HCT116 (cell line): ENCODE measurements around the gene TMPRSS7. TPM values are rescaled to one million over a fixed set of nuclear protein-coding genes. Genes with fewer than 3 reads are reported as not detected.

Experiments
- ATAC-seq: fragments of 200-7000 bp; cut with Tn5 transposase; 2 replicates; pipeline ENCODE4 v1.9.1; 2020; ENCODE audit warnings: mild to moderate bottlenecking, moderate library complexity
- BruUV-seq: library from RNA; stranded (reverse); fragments of 400-500 nt; replicated peaks from 2 replicates; lab custom pipeline; 2021; lab: Mats Ljungman, UMichigan
- CTCF ChIA-PET: fragments of 300-600 bp; sonication (Branson Sonifier 250); formaldehyde crosslinking; loops from one replicate; lab custom pipeline; 2021; ENCODE audit warnings: antibody characterized with exemption; lab: Charles Lee
- POLR2A ChIA-PET: fragments of 300-600, 350-600 bp; sonication (Branson Sonifier 250); formaldehyde crosslinking; loops from one replicate; lab custom pipeline; 2021; ENCODE audit warnings: antibody characterized with exemption; lab: Charles Lee
- RAD21 ChIA-PET, 2 experiments: fragments of 300-600 bp; sonication (Branson Sonifier 250); formaldehyde crosslinking; loops; one replicate each; lab custom pipeline; 2023; ENCODE audit warnings: low total read pairs in 2 of 2; ENCODE audit not compliant: uncharacterized antibody in 2 of 2, unreplicated experiment in 2 of 2, low non-redundant PET in 1 of 2; lab: Charles Lee
- DNase-seq: peaks from one replicate; pipeline ENCODE4 v3.0.0-alpha.2; 2010; ENCODE audit warnings: low read depth, low spot score
- H2AFZ ChIP-seq: fragments of 200-600 bp; shearing (Covaris generic), sonication (generic); 2 replicates; pipeline ENCODE4 v1.6.1; 2017; ENCODE audit warnings: low read depth, mixed run types, mixed read lengths, antibody characterized with exemption, low read length; ENCODE audit not compliant: poor library complexity, severe bottlenecking
- H3K27ac ChIP-seq: 2 replicates; pipeline ENCODE4 v1.5.1; 2012; ENCODE audit warnings: low read depth, low read length
- H3K27me3 ChIP-seq: fragments of 200-600 bp; sonication (generic); 2 replicates; pipeline ENCODE4 v1.6.1; 2016; ENCODE audit warnings: mixed run types, low read length, mixed read lengths; ENCODE audit not compliant: insufficient read depth
- H3K36me3 ChIP-seq, 2 experiments: fragments of 200-500 bp in 1 of 2; fragments of 200-600 bp in 1 of 2; sonication (Bioruptor generic) in 1 of 2; sonication (generic) in 1 of 2; 2 replicates each; pipeline versions ENCODE4 v1.5.1 to v1.6.1; 2014 to 2016; ENCODE audit warnings: low read length in 2 of 2, inconsistent platforms in 1 of 2, mixed read lengths in 1 of 2, mixed run types in 1 of 2; ENCODE audit not compliant: insufficient read depth in 2 of 2, control insufficient read depth in 1 of 2
- H3K4me1 ChIP-seq, 2 experiments: fragments of 200-600 bp in 1 of 2; sonication (generic) in 1 of 2; 2 replicates each; pipeline versions ENCODE4 v1.5.1 to v1.6.1; 2012 to 2017; ENCODE audit warnings: low read length in 2 of 2, inconsistent platforms in 1 of 2, mild to moderate bottlenecking in 1 of 2, mixed read lengths in 1 of 2, mixed run types in 1 of 2, moderate library complexity in 1 of 2; ENCODE audit not compliant: insufficient read depth in 2 of 2, control insufficient read depth in 1 of 2
- H3K4me2 ChIP-seq: fragments of 200-600 bp; sonication (generic); 2 replicates; pipeline ENCODE4 v1.6.1; 2017; ENCODE audit warnings: mixed run types, low read length, mixed read lengths
- H3K4me3 ChIP-seq, 2 experiments: fragments of 200-600 bp in 1 of 2; sonication (generic) in 1 of 2; replicated peaks in 1 of 2; 2 replicates each; pipeline ENCODE4 v1.5.1; 2011 to 2016; ENCODE audit warnings: low read length in 2 of 2, control low read depth in 1 of 2, low read depth in 1 of 2, mild to moderate bottlenecking in 1 of 2, mixed read lengths in 1 of 2, mixed run types in 1 of 2
- H3K79me2 ChIP-seq: fragments of 200-600 bp; sonication (generic); 2 replicates; pipeline ENCODE4 v1.6.1; 2017; ENCODE audit warnings: mild to moderate bottlenecking, mixed run types, low read length, moderate library complexity, mixed read lengths; ENCODE audit not compliant: insufficient read depth
- H3K9ac ChIP-seq: fragments of 200-600 bp; sonication (generic); 2 replicates; pipeline ENCODE4 v1.6.1; 2016; ENCODE audit warnings: low read length, mixed read lengths
- H3K9me2 ChIP-seq: fragments of 200-600 bp; sonication (generic), shearing (Covaris generic); 2 replicates; pipeline ENCODE4 v1.6.1; 2017; ENCODE audit warnings: mixed run types, mild to moderate bottlenecking, moderate library complexity; ENCODE audit not compliant: insufficient read depth
- H3K9me3 ChIP-seq, 2 experiments: fragments of 200-500 bp in 1 of 2; fragments of 200-600 bp in 1 of 2; sonication (Bioruptor generic) in 1 of 2; sonication (generic) in 1 of 2; 2 replicates each; pipeline ENCODE4 v1.6.1; 2014 to 2017; ENCODE audit warnings: low read length in 2 of 2, mixed read lengths in 2 of 2, inconsistent platforms in 1 of 2, low read depth in 1 of 2, mild to moderate bottlenecking in 1 of 2, mixed run types in 1 of 2, moderate library complexity in 1 of 2; ENCODE audit not compliant: control insufficient read depth in 1 of 2, insufficient read depth in 1 of 2
- H4K20me1 ChIP-seq: fragments of 200-600 bp; sonication (generic), shearing (Covaris generic); 2 replicates; pipeline ENCODE4 v1.6.1; 2017; ENCODE audit warnings: mixed run types, mild to moderate bottlenecking, moderate library complexity; ENCODE audit not compliant: insufficient read depth
- ATF3 ChIP-seq: IDR thresholded peaks from 2 replicates; pipeline ENCODE4 v1.6.1; 2012
- CEBPB ChIP-seq: IDR thresholded peaks from 2 replicates; pipeline ENCODE4 v1.6.1; 2012; ENCODE audit warnings: low read depth
- ELF1 ChIP-seq: IDR thresholded peaks from 2 replicates; pipeline ENCODE4 v1.6.1; 2012; ENCODE audit warnings: low read depth, borderline replicate concordance
- EZH2phosphoT487 ChIP-seq: fragments of 200-600 bp; IDR thresholded peaks from 2 replicates; pipeline ENCODE4 v1.6.1; 2018; ENCODE audit warnings: antibody characterized with exemption, borderline replicate concordance
- JUND ChIP-seq: IDR thresholded peaks from 2 replicates; pipeline ENCODE4 v1.6.1; 2012
- POLR2A ChIP-seq: IDR thresholded peaks from 2 replicates; pipeline ENCODE4 v1.7.0; 2011; ENCODE audit warnings: borderline replicate concordance; ENCODE audit not compliant: insufficient read depth, insufficient read length; ENCODE audit errors: extremely low read depth
- REST ChIP-seq: IDR thresholded peaks from 2 replicates; pipeline ENCODE4 v1.6.1; 2012; ENCODE audit warnings: low read depth
- SP1 ChIP-seq: IDR thresholded peaks from 2 replicates; pipeline ENCODE4 v1.6.1; 2012; ENCODE audit warnings: low read depth
- SRF ChIP-seq: IDR thresholded peaks from 2 replicates; pipeline ENCODE4 v1.6.1; 2012; ENCODE audit warnings: low read depth
- TCF7L2 ChIP-seq: IDR thresholded peaks from 2 replicates; pipeline ENCODE4 v1.7.0; 2011; ENCODE audit warnings: borderline replicate concordance, inconsistent platforms; ENCODE audit not compliant: insufficient read depth, insufficient read length; ENCODE audit errors: extremely low read depth
- YY1 ChIP-seq: IDR thresholded peaks from 2 replicates; pipeline ENCODE4 v1.6.1; 2011; ENCODE audit warnings: low read length, low read depth, moderate library complexity, mild to moderate bottlenecking; ENCODE audit not compliant: insufficient replicate concordance; ENCODE audit errors: extremely low read depth
- ZBTB33 ChIP-seq: IDR thresholded peaks from 2 replicates; pipeline ENCODE4 v1.6.1; 2011; ENCODE audit warnings: mild to moderate bottlenecking, low read length, moderate library complexity; ENCODE audit not compliant: insufficient replicate concordance; ENCODE audit errors: extremely low read depth
- ZNF274 ChIP-seq: fragments of 200-500 bp; sonication (Bioruptor generic); IDR thresholded peaks from 2 replicates; pipeline ENCODE4 v1.6.1; 2014; ENCODE audit warnings: mild to moderate bottlenecking, low read depth, low read length, inconsistent platforms
- intact Hi-C: fragments of 100-400 bp; cut with micrococcal nuclease; formaldehyde crosslinking; loops from 2 replicates; pipeline ENCODE4 v1.10.0; 2022
- total RNA-seq: library from RNA; stranded (reverse); gene quantifications from one replicate; pipeline ENCODE4 v1.2.1, GENCODE V29; 2021; ENCODE audit not compliant: unreplicated experiment
- TF ChIP-seq, protein P1 (sequence below), 3 experiments: fragments of 200-600 bp in 1 of 3; sonication (generic) in 1 of 3; IDR thresholded peaks in 2 of 3; conservative IDR thresholded peaks in 1 of 3; 2 replicates each; pipeline ENCODE4 v1.5.1; 2012 to 2017; ENCODE audit warnings: low read depth in 2 of 3, low read length in 2 of 3, antibody characterized with exemption in 1 of 3, borderline replicate concordance in 1 of 3, control low read depth in 1 of 3, mild to moderate bottlenecking in 1 of 3, mixed read lengths in 1 of 3, mixed run types in 1 of 3, moderate library complexity in 1 of 3; ENCODE audit not compliant: insufficient read depth in 1 of 3

Gene TMPRSS7
- total RNA-seq, 1 experiment from 2014 or later, result not detected

GRCh38 chr3:112119962-112120836 lies 85.7 kb downstream of the TMPRSS7 start:
- Histone ChIP-seq H3K9me3 (no peaks in the 10 kb centered on the region), H3K9ac (no peak overlapping the region), H3K36me3 (peaks cover 15 to 21% of the 10 kb centered on the region in 2 experiments; a peak in 2 of 4 replicates), H3K27me3 (no peaks in the 10 kb centered on the region), H2AFZ (no peak overlapping the region), H3K9me2 (no peaks in the 10 kb centered on the region), H3K79me2 (no peaks in the 10 kb centered on the region), H3K4me2 (no peak overlapping the region), H3K4me1 (no peaks in the 10 kb centered on the region)
- RAD21 ChIA-PET, result interaction anchor here in 1 of 2 experiments (0.6 kb wide), 1 partner anchor 212 kb away, joined by 5 read pairs; no protein-coding TSS in a partner anchor
- intact Hi-C loops, result loop anchor here (10.0 kb wide), 1 partner anchor 855 kb away; the partner anchor contains the start of gene CD200R1
- BruUV-seq, result no TSS peak
- no peak for DNase-seq
- POLR2A ChIA-PET, result no interaction called here
- TF ChIP-seq SP1 (no peak), JUND (no peak), REST (no peak), ZBTB33 (no peak), SRF (no peak), ZNF274 (no peak), ATF3 (no peak), EZH2phosphoT487 (no peak), CEBPB (no peak), TCF7L2 (no peak), YY1 (no peak), POLR2A (no peak), ELF1 (no peak)
- TF ChIP-seq, protein P1, sequence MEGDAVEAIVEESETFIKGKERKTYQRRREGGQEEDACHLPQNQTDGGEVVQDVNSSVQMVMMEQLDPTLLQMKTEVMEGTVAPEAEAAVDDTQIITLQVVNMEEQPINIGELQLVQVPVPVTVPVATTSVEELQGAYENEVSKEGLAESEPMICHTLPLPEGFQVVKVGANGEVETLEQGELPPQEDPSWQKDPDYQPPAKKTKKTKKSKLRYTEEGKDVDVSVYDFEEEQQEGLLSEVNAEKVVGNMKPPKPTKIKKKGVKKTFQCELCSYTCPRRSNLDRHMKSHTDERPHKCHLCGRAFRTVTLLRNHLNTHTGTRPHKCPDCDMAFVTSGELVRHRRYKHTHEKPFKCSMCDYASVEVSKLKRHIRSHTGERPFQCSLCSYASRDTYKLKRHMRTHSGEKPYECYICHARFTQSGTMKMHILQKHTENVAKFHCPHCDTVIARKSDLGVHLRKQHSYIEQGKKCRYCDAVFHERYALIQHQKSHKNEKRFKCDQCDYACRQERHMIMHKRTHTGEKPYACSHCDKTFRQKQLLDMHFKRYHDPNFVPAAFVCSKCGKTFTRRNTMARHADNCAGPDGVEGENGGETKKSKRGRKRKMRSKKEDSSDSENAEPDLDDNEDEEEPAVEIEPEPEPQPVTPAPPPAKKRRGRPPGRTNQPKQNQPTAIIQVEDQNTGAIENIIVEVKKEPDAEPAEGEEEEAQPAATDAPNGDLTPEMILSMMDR (IDR thresholded peaks at IDR 0.05 in 2 of 3, conservative IDR thresholded peaks at IDR 0.05 in 1 of 3; ENCODE audit: borderline replicate concordance in 1 of 3, insufficient read depth in 1 of 3, low read depth in 2 of 3, low read length in 2 of 3), result no peak
- TF ChIP-seq, all 23 proteins: peak for 0
- CTCF ChIA-PET, result interaction anchor here (1.2 kb wide), 1 partner anchor 9 kb away, joined by 4 read pairs; no protein-coding TSS in a partner anchor
- ATAC-seq, result no peak
- H3K4me3 ChIP-seq, result no peak overlapping the region
- H3K27ac ChIP-seq, result no peak overlapping the region
- H4K20me1 ChIP-seq, result no peaks in the 10 kb centered on the region
